AG04449 (cell line): ENCODE measurements around the gene WDHD1.

Experiments
- CTCF ChIA-PET: fragments of 350-600 bp; formaldehyde crosslinking; extraction: SDS; loops from one replicate; lab custom pipeline; 2021; ENCODE audit warnings: antibody characterized with exemption; lab: Yijun Ruan, JAX
- POLR2A ChIA-PET: fragments of 400-600, 350-600 bp; formaldehyde crosslinking; extraction: SDS; loops from one replicate; lab custom pipeline; 2020; ENCODE audit warnings: antibody characterized with exemption, inconsistent platforms; lab: Yijun Ruan, JAX
- DNase-seq: peaks from one replicate; pipeline ENCODE4 v3.0.0-alpha.2; 2010; ENCODE audit warnings: low read depth, low spot score
- H3K4me3 ChIP-seq: 2 replicates; pipeline ENCODE4 v1.5.1; 2011; ENCODE audit warnings: low read depth, mild to moderate bottlenecking, control low read depth, low read length
- TF ChIP-seq, protein P1 (sequence below): IDR thresholded peaks from one replicate; pipeline ENCODE4 v1.5.1; 2011; ENCODE audit warnings: mild to moderate bottlenecking, moderate library complexity, low read length, control low read depth, inconsistent platforms; ENCODE audit not compliant: insufficient read depth; ENCODE audit errors: missing control alignments

Gene WDHD1

GRCh38 chr14:55051423-55052268 is 24.7 kb upstream of the WDHD1 start, which contains the start of gene MAPK1IP1L:
Gene MAPK1IP1L (plus strand): TSS chr14:55051647. CDS start chr14:55061684, 10,037 bp downstream.
- peak within 1 kb of the TSS; percentile 99 for H3K4me3 ChIP-seq
- no peak for DNase-seq
- CTCF ChIA-PET: interaction anchor here (0.7 to 5.4 kb wide), 44 partner anchors 9 to 490 kb away, joined by 3 to 42 read pairs (median 5); partner anchors contain the start of genes SOCS4 and WDHD1
- POLR2A ChIA-PET: interaction anchor here (0.6 to 1.8 kb wide), 11 partner anchors 10 to 619 kb away, joined by 3 to 12 read pairs (median 3); partner anchors contain the start of genes LGALS3, SOCS4 and WDHD1
- TF ChIP-seq, protein P1, sequence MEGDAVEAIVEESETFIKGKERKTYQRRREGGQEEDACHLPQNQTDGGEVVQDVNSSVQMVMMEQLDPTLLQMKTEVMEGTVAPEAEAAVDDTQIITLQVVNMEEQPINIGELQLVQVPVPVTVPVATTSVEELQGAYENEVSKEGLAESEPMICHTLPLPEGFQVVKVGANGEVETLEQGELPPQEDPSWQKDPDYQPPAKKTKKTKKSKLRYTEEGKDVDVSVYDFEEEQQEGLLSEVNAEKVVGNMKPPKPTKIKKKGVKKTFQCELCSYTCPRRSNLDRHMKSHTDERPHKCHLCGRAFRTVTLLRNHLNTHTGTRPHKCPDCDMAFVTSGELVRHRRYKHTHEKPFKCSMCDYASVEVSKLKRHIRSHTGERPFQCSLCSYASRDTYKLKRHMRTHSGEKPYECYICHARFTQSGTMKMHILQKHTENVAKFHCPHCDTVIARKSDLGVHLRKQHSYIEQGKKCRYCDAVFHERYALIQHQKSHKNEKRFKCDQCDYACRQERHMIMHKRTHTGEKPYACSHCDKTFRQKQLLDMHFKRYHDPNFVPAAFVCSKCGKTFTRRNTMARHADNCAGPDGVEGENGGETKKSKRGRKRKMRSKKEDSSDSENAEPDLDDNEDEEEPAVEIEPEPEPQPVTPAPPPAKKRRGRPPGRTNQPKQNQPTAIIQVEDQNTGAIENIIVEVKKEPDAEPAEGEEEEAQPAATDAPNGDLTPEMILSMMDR: peak; percentile 92

- no peak for DNase-seq
- peak overlapping the region; percentile 57 for H3K4me3 ChIP-seq
- POLR2A ChIA-PET: interaction anchor here (0.5 to 1.8 kb wide), 11 partner anchors 9 to 487 kb away, joined by 3 to 12 read pairs (median 3); partner anchors contain the start of genes LGALS3, SOCS4 and WDHD1
- TF ChIP-seq, protein P1: no peak
- CTCF ChIA-PET: interaction anchor here (0.7 to 5.4 kb wide), 44 partner anchors 9 to 491 kb away, joined by 3 to 42 read pairs (median 4); partner anchors contain the start of genes SOCS4 and WDHD1
Observed at GRCh38 chr14:55051165-55051422, 24.2 kb upstream of the WDHD1 start.

GRCh38 chr14:55048900-55049436 is 22.1 kb upstream of the WDHD1 start:
- H3K4me3 ChIP-seq: no peak overlapping the region
- TF ChIP-seq, protein P1: no peak
- POLR2A ChIA-PET: interaction anchor here (0.7 kb wide), 1 partner anchor 668 kb away, joined by 3 read pairs; no protein-coding TSS in a partner anchor
- DNase-seq: no peak
- CTCF ChIA-PET: no interaction called here

- H3K4me3 ChIP-seq: no peak overlapping the region
- no peak for DNase-seq
- TF ChIP-seq, protein P1: no peak
- ChIA-PET CTCF (interaction anchor here (0.8 to 1.7 kb wide), 5 partner anchors 10 to 113 kb away, joined by 3 read pairs; partner anchors contain the start of genes SOCS4 and WDHD1), POLR2A (interaction anchor here (0.6 to 1.3 kb wide), 2 partner anchors 20 to 32 kb away, joined by 3 read pairs; partner anchors contain the start of genes SOCS4 and WDHD1)
Observed at GRCh38 chr14:55047301-55048053, 20.6 kb upstream of the WDHD1 start.

DNA sequence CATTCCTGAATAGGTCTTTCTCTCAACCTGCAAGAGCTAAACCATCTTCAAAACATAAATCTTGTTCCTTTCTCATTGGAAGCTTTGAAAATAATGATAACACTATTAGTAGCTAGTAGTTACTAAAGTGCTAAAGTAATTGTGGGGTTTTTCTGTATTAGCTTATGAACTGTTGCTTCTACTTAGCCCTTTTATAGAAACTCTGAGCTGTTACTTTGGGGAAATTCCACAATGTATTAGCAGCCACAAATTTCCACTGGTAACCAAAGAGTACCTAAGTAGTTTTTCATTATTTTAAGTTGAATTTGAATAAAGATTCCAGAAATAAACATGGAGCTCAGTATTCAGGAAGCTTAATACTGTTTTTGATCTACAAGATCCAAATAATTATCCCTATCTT is 18.2 kb upstream of the WDHD1 start:
- H3K4me3 ChIP-seq: no peak overlapping the region
- ChIA-PET POLR2A (no interaction called here), CTCF (interaction anchor here (0.6 to 1.9 kb wide), 6 partner anchors 14 to 94 kb away, joined by 3 to 8 read pairs (median 3); partner anchors contain the start of genes SOCS4 and WDHD1)
- DNase-seq: no peak
- TF ChIP-seq, protein P1: no peak
